Activated CD4-positive, CD25-positive, alpha-beta regulatory T cell treated with anti-CD3 and anti-CD28 coated beads, Interleukin-2, amount 50 U/mL, for 24 hours (primary cell): ENCODE data around the gene CACNA1G.
A peak's percentile ranks its signal among the peaks of the same experiment; 100 is the strongest.

Source experiments
- ATAC-seq, 2 donors: fragments of 150-1000 bp; cut with Tn5 transposase; one replicate each; pipeline ENCODE4 v1.10.0; 2021; ENCODE audit warnings: mild to moderate bottlenecking in 1 of 2, moderate library complexity in 1 of 2

The CACNA1G gene

DNA sequence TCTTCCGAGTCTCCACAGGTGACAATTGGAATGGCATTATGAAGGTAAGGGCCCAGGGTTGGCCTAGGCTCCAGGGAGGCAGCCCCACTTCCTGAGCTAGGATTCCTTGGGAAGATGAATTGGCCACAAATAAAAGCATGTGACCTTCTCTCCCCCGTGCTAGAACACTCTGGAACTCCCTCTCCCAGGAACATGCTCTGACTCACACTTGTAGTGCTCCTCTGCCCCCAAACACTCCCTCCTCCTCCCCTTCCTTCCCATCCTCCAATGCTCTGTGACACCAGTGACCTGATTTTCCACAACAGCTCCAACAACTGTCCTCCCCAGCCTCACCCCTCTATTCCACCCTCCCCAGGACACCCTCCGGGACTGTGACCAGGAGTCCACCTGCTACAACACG is 57.8 kb downstream of the CACNA1G start:
- no peak for ATAC-seq

DNA sequence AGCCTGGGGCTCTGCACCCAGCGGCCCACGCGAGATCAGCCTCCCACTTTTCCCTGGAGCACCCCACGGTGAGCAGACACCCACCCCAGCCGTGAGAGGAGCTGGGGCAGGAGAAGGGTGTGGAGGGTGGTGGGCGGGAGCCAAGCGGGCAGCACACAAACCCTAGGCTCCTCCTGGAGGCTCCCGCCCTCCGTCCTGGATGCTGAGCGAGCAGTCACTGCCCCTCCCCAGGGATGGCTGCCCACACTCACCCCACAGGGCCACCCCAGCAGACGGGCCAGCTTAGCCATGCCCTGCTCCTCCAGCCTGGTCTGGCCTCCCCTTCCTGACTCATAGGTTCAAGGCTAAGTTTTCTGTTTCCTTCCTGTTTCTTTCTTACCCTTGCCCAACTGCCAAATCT is 58.4 kb downstream of the CACNA1G start:
- no peak for ATAC-seq

- ATAC-seq = no peak
Observed at GRCh38 chr17:50619489-50619888, 59.0 kb downstream of the CACNA1G start.

GRCh38 chr17:50620237-50620636 is 59.7 kb downstream of the CACNA1G start:
- ATAC-seq = no peak

DNA sequence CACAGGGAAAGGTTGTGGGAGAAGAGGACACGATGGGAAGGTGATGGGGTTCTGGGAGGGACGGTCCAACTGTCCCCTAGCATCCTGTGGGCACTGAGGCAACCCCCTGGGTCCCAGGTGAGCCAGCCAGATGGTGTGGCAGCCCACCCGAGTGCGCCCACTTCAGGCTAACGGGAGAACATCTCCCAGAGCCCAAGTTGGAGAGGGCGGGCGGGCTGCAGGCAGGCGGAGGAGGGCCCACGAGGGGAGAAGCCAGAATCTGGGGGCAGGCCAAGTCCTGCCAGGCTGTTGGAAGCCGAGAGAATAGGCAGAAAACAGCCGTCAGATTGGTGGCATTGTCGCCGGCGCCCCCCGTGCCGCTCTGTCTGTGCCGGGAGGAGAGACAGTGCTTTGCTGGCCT is 60.3 kb downstream of the CACNA1G start:
- ATAC-seq = no peak

- no peak for ATAC-seq
Observed at GRCh38 chr17:50621574-50622031, 61.1 kb downstream of the CACNA1G start.

- no peak for ATAC-seq
Observed at GRCh38 chr17:50624321-50624934, 63.9 kb downstream of the CACNA1G start.

GRCh38 chr17:50625032-50625871 is 64.7 kb downstream of the CACNA1G start:
- no peak for ATAC-seq

DNA sequence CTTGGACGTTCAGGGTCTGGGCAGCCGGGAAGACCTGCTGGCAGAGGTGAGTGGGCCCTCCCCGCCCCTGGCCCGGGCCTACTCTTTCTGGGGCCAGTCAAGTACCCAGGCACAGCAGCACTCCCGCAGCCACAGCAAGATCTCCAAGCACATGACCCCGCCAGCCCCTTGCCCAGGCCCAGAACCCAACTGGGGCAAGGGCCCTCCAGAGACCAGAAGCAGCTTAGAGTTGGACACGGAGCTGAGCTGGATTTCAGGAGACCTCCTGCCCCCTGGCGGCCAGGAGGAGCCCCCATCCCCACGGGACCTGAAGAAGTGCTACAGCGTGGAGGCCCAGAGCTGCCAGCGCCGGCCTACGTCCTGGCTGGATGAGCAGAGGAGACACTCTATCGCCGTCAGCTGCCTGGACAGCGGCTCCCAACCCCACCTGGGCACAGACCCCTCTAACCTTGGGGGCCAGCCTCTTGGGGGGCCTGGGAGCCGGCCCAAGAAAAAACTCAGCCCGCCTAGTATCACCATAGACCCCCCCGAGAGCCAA is 65.6 kb downstream of the CACNA1G start:
- peak; percentile 66 to 70 for ATAC-seq

GRCh38 chr17:50627036-50627781 is 66.7 kb downstream of the CACNA1G start:
- ATAC-seq = no peak

GRCh38 chr17:50627782-50628601 is 67.5 kb downstream of the CACNA1G start:
- ATAC-seq = peak in 1 of 2 donors; percentile 10

DNA sequence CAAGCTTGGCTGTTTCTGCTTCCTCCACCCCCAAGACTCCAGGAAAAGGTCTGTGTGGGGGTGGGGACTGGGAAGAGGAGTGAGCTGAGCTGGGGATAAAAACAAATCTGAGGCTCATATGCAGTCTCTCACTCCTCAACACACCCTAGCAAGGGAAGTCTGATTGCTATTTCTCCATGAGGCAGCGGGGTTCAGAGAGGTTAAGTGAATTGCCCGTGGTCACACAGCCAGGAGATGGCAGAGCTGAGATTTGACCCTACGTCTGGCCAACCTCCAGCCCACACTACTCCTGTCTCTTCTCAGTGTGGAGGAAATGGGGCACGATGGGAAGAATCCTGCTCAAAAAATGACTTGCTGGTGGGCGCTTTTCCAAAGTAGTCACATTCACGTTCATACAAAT is 69.4 kb downstream of the CACNA1G start:
- ATAC-seq = no peak

GRCh38 chr17:50630524-50631194 is 70.1 kb downstream of the CACNA1G start:
- peak; percentile 52 to 63 for ATAC-seq

- no peak for ATAC-seq
Observed at GRCh38 chr17:50631195-50631907, 70.8 kb downstream of the CACNA1G start.

- ATAC-seq = no peak
Observed at GRCh38 chr17:50631908-50632571, 71.5 kb downstream of the CACNA1G start.

- no peak for ATAC-seq
Observed at GRCh38 chr17:50632637-50633036, 72.1 kb downstream of the CACNA1G start.

- no peak for ATAC-seq
Observed at GRCh38 chr17:50633683-50634082, 73.2 kb downstream of the CACNA1G start.

DNA sequence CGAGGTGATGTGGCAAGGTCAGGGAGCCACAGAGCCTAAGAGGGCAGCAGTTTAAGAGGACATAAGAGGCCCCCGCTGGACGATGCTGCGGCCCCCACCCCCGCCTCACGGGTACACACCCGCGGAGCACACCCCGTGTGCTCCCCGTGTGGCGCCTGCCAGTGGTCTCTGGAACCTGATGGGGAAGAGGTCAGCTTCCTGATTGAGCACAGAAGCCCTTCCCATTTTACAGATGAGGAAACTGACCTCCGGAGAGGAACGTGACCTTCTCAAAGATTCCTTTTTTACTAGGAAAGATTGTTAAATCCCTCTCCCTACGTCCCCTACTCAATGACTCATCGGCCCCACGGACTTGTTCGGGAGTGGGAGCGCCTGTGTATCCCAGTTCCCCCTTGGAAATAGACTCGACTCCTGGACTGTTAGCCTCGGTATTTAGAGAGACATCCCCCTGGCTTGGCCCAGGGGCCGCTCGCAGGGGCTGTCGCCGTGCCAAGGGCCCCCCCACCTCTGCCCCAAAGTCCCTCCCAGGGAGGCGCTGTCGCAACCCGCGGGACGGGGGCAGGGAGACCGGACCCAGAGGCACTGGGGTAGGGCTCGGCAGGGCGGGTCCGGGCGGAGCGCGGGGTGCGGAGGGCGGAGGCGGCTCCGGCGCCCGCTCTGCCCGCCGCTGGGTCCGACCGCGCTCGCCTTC is 73.9 kb downstream of the CACNA1G start, which contains the start of gene ABCC3:
Gene ABCC3 (plus strand): TSS at position 658 of the 691 bp plus-strand sequence. CDS start 56 bp downstream, outside the sequence.
- peak in 1 of 2 donors; percentile 20 for ATAC-seq

- ATAC-seq = no peak
Observed at GRCh38 chr17:50634915-50635731, 74.6 kb downstream of the CACNA1G start.
